HCT116 (cell line): Measurements from ENCODE around the gene NEURL3.

Source experiments
- EZH2 ChIP-seq: fragments of 200-600 bp; sonication (generic); IDR thresholded peaks from 2 replicates; pipeline ENCODE4 v1.6.1; 2017; ENCODE audit warnings: antibody characterized with exemption, mixed run types
- POLR2A ChIP-seq: IDR thresholded peaks from 2 replicates; pipeline ENCODE4 v1.7.0; 2011; ENCODE audit warnings: borderline replicate concordance; ENCODE audit not compliant: insufficient read depth, insufficient read length; ENCODE audit errors: extremely low read depth
- POLR2AphosphoS5 ChIP-seq: IDR thresholded peaks from 2 replicates; pipeline ENCODE4 v1.6.1; 2011; ENCODE audit warnings: mild to moderate bottlenecking, low read depth, low read length, moderate library complexity
- TF ChIP-seq, protein P1 (sequence below), 3 experiments: fragments of 200-600 bp in 1 of 3; sonication (generic) in 1 of 3; IDR thresholded peaks in 2 of 3; conservative IDR thresholded peaks in 1 of 3; 2 replicates each; pipeline ENCODE4 v1.5.1; 2012 to 2017; ENCODE audit warnings: low read depth in 2 of 3, low read length in 2 of 3, antibody characterized with exemption in 1 of 3, borderline replicate concordance in 1 of 3, control low read depth in 1 of 3, mild to moderate bottlenecking in 1 of 3, mixed read lengths in 1 of 3, mixed run types in 1 of 3, moderate library complexity in 1 of 3; ENCODE audit not compliant: insufficient read depth in 1 of 3

DNA sequence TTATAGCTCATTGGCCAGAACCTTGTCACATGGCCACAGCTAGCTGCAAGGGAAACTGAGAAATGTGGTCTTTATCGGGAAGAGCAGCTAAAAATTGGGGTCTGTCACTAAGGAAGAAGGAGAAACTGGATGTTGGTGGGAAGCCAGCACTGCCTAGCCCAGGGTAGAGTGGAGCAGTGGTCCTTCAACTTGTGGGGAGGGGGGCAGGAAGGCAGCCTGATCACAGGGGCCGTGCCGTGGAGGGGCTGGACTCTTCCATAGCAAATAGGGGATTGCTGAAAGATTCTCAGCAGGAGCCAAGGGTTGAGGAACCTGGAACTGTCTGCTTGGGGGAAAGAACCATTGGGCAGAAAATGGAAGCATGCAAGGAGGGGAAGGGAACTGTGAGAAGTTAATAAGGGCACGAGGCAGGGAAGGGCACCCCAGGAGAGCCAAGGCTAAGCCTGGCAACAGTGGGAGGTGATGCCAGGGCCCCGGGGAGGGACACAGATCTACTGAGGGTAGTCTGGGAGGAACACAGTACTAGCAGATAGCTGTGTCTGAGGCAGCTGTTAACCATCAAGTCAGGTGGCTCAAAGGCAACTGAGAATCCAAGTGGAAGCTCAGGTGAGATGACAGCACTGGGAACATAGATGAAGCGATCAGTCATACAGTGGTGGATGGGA is 5.9 kb upstream of the NEURL3 start:
- TF ChIP-seq, protein P1, sequence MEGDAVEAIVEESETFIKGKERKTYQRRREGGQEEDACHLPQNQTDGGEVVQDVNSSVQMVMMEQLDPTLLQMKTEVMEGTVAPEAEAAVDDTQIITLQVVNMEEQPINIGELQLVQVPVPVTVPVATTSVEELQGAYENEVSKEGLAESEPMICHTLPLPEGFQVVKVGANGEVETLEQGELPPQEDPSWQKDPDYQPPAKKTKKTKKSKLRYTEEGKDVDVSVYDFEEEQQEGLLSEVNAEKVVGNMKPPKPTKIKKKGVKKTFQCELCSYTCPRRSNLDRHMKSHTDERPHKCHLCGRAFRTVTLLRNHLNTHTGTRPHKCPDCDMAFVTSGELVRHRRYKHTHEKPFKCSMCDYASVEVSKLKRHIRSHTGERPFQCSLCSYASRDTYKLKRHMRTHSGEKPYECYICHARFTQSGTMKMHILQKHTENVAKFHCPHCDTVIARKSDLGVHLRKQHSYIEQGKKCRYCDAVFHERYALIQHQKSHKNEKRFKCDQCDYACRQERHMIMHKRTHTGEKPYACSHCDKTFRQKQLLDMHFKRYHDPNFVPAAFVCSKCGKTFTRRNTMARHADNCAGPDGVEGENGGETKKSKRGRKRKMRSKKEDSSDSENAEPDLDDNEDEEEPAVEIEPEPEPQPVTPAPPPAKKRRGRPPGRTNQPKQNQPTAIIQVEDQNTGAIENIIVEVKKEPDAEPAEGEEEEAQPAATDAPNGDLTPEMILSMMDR (IDR thresholded peaks at IDR 0.05 in 2 of 3, conservative IDR thresholded peaks at IDR 0.05 in 1 of 3; ENCODE audit: borderline replicate concordance in 1 of 3, insufficient read depth in 1 of 3, low read depth in 2 of 3, low read length in 2 of 3): no peak
- TF ChIP-seq POLR2AphosphoS5 (no peak), POLR2A (no peak), EZH2 (no peak)
